ENCODE data around the gene PARD3.

GRCh38 chr10:34203966-34204630 lies 611.0 kb downstream of the PARD3 start:
- TF ChIP-seq, protein P1, sequence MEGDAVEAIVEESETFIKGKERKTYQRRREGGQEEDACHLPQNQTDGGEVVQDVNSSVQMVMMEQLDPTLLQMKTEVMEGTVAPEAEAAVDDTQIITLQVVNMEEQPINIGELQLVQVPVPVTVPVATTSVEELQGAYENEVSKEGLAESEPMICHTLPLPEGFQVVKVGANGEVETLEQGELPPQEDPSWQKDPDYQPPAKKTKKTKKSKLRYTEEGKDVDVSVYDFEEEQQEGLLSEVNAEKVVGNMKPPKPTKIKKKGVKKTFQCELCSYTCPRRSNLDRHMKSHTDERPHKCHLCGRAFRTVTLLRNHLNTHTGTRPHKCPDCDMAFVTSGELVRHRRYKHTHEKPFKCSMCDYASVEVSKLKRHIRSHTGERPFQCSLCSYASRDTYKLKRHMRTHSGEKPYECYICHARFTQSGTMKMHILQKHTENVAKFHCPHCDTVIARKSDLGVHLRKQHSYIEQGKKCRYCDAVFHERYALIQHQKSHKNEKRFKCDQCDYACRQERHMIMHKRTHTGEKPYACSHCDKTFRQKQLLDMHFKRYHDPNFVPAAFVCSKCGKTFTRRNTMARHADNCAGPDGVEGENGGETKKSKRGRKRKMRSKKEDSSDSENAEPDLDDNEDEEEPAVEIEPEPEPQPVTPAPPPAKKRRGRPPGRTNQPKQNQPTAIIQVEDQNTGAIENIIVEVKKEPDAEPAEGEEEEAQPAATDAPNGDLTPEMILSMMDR (IDR thresholded peaks at IDR 0.05; ENCODE audit: insufficient read depth, low read depth, low read length): no peak
- no peak for TF ChIP-seq EZH2 (IDR thresholded peaks at IDR 0.05; ENCODE audit: insufficient read depth, low read length)

Data from astrocyte (in vitro differentiated cells and primary cell).